ENCODE results near the gene PRKAR1B. TPM values are rescaled to one million over a fixed set of nuclear protein-coding genes. Genes with fewer than 3 reads are reported as not detected.
A peak's percentile ranks its signal among the peaks of the same experiment; 100 is the strongest.

PRKAR1B gene
- total and polyA plus RNA-seq, 10 of the 15 experiments (the other 5 are each of a cell fraction or from before 2014, with no cell fraction given), result 1.4 to 45.6 (median 19.3) TPM

DNA sequence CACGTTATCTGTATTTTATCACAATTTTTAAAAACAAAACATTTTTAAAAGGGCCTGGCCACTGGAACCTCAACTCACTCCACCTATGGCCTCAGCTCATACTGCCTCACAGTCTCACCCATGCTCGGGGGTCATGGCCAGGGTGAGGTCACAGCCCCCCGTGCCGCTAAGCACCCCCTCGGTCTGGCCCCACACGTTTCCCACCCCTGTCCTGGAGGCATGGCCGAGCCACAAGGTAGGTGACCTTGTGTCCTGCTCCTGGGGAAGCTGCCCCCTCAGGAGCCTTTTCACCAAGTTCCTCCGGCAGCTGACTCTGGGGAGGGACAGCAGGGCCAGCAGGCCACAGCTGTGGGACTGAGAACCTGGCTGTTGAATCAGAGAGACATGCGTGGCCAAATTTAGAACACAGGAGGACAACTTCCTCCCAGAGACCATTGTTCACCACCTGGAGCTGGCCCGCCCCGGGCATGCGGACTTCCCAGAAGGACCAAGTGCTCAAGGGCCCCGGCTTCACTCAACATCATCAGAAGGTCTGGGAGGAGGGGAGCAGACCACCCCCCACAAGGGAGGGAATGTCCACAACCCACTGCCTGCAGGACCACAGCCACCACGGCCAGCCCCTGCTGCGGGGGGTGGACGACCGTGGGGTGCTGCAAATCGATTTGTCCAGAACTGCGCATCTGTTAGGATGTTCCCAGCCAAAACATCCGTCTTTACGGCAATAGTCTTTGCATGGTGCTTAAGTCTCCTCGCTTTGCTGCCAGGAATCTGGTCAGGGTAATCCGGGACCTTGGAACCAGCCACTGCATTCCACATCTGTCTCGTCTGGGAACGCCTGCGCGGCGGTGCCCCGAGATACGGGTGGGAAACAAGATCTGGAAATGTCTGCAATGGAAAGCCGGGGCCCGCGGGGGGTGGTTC is 158.8 kb downstream of the PRKAR1B start (continued):
- TF ChIP-seq, protein P1, sequence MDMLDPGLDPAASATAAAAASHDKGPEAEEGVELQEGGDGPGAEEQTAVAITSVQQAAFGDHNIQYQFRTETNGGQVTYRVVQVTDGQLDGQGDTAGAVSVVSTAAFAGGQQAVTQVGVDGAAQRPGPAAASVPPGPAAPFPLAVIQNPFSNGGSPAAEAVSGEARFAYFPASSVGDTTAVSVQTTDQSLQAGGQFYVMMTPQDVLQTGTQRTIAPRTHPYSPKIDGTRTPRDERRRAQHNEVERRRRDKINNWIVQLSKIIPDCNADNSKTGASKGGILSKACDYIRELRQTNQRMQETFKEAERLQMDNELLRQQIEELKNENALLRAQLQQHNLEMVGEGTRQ (IDR thresholded peaks at IDR 0.05; ENCODE audit: borderline replicate concordance, low read depth, low read length), result no peak
- TF ChIP-seq CHD1 (IDR thresholded peaks at IDR 0.05; ENCODE audit: low read depth, low read length) (no peak), KDM1A (IDR thresholded peaks at IDR 0.05; ENCODE audit: borderline replicate concordance) (no peak), ZNF274 (IDR thresholded peaks at IDR 0.05; ENCODE audit: insufficient read depth, insufficient read length) (no peak)

DNA sequence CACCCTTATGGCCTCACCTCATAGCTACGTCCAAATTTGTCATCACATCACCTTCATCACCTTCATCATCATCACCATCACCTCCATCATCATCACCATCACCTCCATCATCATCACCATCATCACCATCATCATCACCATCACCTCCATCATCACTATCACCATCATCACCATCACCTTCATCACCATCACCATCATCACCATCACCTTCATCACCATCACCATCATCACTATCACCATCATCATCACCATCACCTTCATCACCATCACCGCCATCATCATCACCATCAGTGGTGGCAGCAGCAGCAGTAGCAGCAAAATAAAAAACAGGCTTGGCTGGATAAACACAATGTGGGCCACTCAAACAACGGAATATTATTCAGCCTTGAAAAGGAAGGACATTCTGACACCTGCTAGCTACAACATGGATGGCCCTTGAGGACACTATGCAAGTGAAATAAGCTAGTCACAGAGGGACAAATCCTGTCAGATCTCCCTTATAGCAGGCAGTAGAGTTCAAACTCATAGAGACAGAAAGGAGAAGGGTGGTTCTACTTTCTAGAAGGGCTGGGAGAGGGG is 159.7 kb downstream of the PRKAR1B start:
- Histone ChIP-seq H3K4me3 (no peak overlapping the region), H3K27ac (ENCODE audit: control insufficient read depth, insufficient read depth) (no peak overlapping the region), H3K36me3 (ENCODE audit: control insufficient read depth in 2 of 2, insufficient read depth in 2 of 2, low read length in 1 of 2) (no peaks in the 10 kb centered on the region), H3K4me1 (ENCODE audit: control insufficient read depth, insufficient read depth, low read length) (no peaks in the 10 kb centered on the region), H3K4me2 (ENCODE audit: control insufficient read depth, insufficient read depth) (no peak overlapping the region), H3K9ac (ENCODE audit: control insufficient read depth, insufficient read depth, low read length) (no peak overlapping the region), H2AFZ (ENCODE audit: control insufficient read depth, low read depth, low read length) (no peak overlapping the region), H4K20me1 (ENCODE audit: control insufficient read depth, insufficient read depth) (no peaks in the 10 kb centered on the region), H3K27me3 (replicated peaks in 1 of 2; ENCODE audit: control insufficient read depth in 2 of 2, insufficient read depth in 2 of 2, low read length in 1 of 2) (no peaks in the 10 kb centered on the region), H3K79me2 (ENCODE audit: control insufficient read depth, insufficient read depth, low read length) (no peaks in the 10 kb centered on the region), H3K9me3 (replicated peaks; ENCODE audit: control insufficient read depth, insufficient read depth, low read length) (no peaks in the 10 kb centered on the region; the same call in 1 of the 3 replicates)
- no TSS peak for BruUV-seq (replicated peaks)
- CTCF ChIA-PET, result no interaction called here
- DNase-seq (ENCODE audit: low read depth, low spot score) (no peak), ATAC-seq (no peak), FAIRE-seq (peak; percentile 44)
- POLR2A ChIA-PET, result interaction anchor here (0.5 kb wide), 1 partner anchor 227 kb away, joined by 4 read pairs; no protein-coding TSS in a partner anchor
- RAD21 ChIA-PET (ENCODE audit: unreplicated experiment), result no interaction called here
- WGBS (ENCODE audit: insufficient coverage, insufficient replicate concordance, low lambda C conversion rate, missing lambda C conversion rate), result 89% methylated on average over 2 of the region's 3 CpGs
- in situ Hi-C loops (cut with MboI) (no loop called here), intact Hi-C loops (cut with micrococcal nuclease; ENCODE audit: unreplicated experiment) (no loop called here)
- SMC1A ChIA-PET (ENCODE audit: uncharacterized antibody, unreplicated experiment), result no interaction called here
- TF ChIP-seq ZNF217 (IDR thresholded peaks at IDR 0.05) (no peak), NFIC (IDR thresholded peaks at IDR 0.05; ENCODE audit: low read depth, low read length) (no peak), MTA3 (IDR thresholded peaks at IDR 0.05; ENCODE audit: borderline replicate concordance, low read length) (no peak), NRF1 (conservative IDR thresholded peaks at IDR 0.05; ENCODE audit: low read depth, low read length) (no peak), RAD51 (IDR thresholded peaks at IDR 0.05) (no peak), EP300 (IDR thresholded peaks at IDR 0.05; ENCODE audit: borderline replicate concordance in 1 of 2, control insufficient read depth in 1 of 2, low read depth in 2 of 2, low read length in 2 of 2) (no peak)
- TF ChIP-seq, protein P2, sequence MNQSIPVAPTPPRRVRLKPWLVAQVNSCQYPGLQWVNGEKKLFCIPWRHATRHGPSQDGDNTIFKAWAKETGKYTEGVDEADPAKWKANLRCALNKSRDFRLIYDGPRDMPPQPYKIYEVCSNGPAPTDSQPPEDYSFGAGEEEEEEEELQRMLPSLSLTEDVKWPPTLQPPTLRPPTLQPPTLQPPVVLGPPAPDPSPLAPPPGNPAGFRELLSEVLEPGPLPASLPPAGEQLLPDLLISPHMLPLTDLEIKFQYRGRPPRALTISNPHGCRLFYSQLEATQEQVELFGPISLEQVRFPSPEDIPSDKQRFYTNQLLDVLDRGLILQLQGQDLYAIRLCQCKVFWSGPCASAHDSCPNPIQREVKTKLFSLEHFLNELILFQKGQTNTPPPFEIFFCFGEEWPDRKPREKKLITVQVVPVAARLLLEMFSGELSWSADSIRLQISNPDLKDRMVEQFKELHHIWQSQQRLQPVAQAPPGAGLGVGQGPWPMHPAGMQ (IDR thresholded peaks at IDR 0.05; ENCODE audit: borderline replicate concordance), result no peak
- TF ChIP-seq, protein P3, sequence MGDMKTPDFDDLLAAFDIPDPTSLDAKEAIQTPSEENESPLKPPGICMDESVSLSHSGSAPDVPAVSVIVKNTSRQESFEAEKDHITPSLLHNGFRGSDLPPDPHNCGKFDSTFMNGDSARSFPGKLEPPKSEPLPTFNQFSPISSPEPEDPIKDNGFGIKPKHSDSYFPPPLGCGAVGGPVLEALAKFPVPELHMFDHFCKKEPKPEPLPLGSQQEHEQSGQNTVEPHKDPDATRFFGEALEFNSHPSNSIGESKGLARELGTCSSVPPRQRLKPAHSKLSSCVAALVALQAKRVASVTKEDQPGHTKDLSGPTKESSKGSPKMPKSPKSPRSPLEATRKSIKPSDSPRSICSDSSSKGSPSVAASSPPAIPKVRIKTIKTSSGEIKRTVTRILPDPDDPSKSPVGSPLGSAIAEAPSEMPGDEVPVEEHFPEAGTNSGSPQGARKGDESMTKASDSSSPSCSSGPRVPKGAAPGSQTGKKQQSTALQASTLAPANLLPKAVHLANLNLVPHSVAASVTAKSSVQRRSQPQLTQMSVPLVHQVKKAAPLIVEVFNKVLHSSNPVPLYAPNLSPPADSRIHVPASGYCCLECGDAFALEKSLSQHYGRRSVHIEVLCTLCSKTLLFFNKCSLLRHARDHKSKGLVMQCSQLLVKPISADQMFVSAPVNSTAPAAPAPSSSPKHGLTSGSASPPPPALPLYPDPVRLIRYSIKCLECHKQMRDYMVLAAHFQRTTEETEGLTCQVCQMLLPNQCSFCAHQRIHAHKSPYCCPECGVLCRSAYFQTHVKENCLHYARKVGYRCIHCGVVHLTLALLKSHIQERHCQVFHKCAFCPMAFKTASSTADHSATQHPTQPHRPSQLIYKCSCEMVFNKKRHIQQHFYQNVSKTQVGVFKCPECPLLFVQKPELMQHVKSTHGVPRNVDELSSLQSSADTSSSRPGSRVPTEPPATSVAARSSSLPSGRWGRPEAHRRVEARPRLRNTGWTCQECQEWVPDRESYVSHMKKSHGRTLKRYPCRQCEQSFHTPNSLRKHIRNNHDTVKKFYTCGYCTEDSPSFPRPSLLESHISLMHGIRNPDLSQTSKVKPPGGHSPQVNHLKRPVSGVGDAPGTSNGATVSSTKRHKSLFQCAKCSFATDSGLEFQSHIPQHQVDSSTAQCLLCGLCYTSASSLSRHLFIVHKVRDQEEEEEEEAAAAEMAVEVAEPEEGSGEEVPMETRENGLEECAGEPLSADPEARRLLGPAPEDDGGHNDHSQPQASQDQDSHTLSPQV (IDR thresholded peaks at IDR 0.05), result no peak
- TF ChIP-seq, protein P4, sequence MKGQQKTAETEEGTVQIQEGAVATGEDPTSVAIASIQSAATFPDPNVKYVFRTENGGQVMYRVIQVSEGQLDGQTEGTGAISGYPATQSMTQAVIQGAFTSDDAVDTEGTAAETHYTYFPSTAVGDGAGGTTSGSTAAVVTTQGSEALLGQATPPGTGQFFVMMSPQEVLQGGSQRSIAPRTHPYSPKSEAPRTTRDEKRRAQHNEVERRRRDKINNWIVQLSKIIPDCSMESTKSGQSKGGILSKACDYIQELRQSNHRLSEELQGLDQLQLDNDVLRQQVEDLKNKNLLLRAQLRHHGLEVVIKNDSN (IDR thresholded peaks at IDR 0.05; ENCODE audit: borderline replicate concordance, extremely low read length, insufficient read depth, low read depth, low read length), result no peak

Measured in GM12878 (cell line).